HG03103 (cell line): ENCODE data around the gene GK.
"Not testable (repeated sequence)": the region's sequence is repeated elsewhere in the genome, so short reads cannot be mapped to it uniquely, and the experiment has no call there.

ENCODE experiments used
- ATAC-seq: cut with Tn5 transposase; IDR thresholded peaks from one replicate; pipeline ENCODE4 v1.9.1; 2021; ENCODE audit warnings: low read depth; ENCODE audit not compliant: unreplicated experiment

Gene GK

DNA sequence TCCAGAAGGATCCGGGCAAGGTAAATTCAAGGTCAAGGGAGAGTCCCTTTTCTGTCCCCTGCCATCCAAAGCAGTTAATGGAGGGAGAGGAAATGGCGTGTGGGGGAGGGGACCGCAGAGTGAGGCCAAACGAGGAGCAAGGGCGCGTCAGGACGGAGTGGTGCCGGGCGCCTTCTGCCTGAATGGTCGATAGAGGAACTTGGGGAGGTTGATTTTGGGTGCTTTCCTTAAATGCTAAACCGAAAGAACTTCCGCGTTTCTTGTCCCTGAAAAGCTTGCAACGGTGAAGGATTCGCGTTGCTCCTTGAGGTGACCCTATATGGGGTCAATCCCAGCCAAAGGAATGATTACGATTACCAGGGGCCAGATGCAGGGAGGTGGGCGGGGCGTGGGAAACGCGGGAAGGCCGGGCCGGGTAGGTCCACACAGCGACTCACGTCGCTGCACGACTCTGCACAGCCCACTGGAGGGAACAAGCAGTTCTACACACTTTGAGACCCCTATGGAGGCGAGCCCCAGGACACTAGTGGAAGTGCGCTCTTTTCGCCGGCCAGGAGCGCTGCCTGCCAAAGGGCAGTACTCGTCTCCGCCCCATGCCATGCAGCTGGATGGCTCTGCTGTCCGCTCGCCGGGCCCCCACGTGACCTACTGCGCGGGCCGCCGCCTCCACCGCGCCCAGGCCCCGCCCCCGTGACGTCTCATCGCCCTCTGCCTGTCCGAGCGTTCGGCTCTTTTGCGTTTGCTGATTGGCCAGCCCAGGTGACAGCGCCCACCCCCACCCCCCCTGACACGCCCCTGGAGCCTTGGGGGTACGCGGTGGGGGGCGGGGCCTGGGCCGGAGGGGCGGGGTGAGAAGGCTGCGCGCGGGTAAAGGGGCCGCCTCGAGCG, 452 bp upstream of the GK start:
- peak; percentile 80 for ATAC-seq

DNA sequence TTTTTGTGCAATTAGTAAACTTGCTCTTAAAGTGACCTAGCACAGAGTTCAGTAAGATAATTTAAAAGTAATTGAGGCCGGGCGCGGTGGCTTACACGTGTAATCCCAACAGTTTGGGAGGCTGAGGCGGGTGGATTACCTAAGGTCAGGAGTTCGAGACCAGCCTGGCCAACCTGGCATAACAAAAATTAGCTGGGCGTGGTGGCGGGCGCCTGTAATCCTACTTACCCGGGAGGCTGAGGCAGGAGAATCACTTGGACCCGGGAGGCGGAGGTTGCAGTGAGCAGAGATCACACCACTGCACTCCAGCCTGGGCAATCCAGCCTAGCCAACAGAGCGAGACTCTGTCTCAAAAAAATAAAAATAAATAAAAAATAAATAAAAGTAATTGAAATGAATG, 1.2 kb downstream of the GK start:
- not testable (repeated sequence) for ATAC-seq

DNA sequence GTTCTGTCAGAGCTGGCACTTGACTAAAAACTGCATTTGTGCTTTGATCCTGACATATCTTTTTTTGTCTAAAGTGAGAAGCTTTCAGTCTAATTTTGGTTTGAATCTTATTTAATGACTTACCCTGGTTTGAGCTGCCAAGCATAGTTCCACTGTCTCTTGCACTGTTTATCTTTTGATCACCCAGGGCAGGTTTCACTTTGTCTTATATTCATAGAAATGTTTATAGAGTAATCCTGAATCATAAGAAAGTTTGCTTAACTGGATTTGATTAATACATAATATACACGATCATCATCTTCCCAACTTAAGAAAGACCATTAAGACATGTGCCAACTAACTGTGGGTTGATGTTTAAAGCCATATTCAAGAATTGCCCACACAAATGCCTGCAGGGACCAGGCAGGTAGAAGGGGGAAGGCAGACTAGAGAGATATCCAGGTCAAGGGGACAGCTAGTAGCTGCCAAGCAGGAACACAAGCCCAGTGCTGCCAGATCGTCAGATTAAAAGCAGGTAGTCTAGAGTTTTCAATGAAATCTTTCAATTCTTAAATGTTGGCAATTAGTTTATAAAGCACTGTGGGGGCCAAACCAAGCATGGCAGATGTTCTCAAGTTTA, 1.9 kb downstream of the GK start:
- ATAC-seq = no peak

DNA sequence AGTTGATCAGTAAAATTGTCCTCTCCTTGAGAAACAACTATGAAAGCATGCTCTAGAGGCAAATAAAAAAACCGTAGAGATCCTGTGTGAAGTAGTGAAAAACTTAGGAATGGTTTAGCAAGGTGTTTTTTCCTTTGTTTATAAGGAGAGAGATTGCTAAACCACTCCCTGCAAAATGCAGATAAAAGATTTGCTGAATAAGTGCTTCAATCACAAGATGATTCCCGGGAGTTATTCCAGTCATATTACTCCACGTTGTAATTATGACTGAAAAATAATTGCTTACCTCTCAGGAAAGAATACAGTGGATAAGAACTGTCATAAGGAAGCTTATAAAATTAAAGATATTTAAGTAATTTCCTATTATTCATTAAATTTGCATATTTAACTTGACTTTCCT, 2.8 kb downstream of the GK start:
- ATAC-seq = no peak

DNA sequence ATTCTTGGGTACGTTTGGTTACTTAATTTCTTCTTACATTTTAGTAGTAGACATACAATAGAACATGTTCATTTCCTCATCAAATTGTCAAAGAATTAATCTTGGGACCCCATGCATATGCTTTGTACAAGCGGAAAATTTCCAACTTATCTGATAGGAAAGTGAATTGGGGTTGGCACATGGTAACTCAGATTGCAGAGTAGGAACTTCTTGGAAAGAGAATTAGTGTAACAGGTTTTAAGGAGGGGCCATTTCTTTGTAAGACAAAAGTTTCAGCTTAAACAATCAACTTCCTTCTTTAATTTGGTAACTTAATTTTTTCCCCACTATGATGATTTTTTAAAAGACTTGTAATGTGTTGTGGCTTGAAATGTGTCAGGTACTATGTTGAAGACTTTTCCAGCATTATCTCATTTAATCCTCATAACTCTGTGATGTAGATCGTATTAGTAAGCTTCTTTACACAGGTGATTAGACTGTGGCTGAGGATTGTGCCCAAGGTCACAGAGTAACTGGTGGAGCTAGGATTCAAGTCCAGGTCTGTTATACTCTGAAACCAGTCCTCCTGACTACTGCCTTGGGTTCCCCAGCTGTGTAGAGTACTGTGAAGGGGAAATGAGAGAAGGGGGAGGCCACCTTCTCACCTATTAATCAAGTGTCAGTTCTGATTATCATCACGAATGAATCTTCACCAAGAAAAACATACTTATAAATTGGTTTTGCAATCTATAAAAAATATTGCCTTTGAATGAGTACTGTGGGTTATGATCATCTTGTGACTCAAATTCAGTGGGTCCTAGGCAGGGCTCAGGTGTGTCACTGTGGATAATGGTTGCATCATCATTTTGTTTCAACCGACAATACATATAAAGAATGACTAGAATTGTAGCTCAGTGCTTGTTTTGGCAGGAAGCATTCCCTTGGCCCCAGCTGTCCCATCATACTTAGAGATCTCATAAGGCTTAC, 4.3 kb downstream of the GK start:
- ATAC-seq = no peak

DNA sequence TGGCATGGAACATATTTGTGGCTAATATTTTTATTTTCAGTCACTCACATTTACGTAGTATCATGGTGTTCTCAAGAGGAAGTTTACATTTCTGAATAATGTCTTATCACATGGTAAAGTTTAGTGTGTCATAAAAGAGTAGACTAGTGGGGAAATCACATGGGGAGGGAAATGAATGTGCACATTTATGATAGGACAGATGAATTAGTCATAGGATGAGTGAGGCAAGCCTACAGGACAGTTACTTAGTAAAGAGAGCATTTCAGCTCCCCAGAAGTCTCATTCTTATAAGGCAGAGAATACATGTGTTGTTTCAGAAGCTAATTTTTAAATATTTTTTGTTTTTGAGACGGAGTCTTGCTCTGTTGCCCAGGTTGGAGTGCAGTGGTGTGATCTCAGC, 6.2 kb downstream of the GK start:
- no peak for ATAC-seq

DNA sequence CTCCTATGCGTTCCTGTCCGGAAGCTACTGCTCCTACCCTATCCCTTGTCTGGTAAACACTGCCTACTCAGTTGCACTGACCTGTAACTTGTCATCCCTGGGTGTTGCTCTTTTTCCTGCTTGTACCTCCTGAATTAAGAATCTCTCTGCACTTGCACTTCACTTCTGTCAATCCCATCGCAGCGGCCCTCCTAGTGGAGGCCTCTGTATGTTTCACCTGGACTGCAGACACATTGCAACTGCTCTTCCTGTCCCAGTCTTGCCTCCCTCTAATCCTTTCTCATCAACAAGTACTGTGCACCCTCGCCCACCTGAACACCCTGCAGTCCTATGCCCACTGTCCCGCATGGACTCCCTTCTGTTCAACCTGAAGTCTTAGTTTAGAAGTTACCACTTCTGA, 8.0 kb downstream of the GK start:
- ATAC-seq = no peak

DNA sequence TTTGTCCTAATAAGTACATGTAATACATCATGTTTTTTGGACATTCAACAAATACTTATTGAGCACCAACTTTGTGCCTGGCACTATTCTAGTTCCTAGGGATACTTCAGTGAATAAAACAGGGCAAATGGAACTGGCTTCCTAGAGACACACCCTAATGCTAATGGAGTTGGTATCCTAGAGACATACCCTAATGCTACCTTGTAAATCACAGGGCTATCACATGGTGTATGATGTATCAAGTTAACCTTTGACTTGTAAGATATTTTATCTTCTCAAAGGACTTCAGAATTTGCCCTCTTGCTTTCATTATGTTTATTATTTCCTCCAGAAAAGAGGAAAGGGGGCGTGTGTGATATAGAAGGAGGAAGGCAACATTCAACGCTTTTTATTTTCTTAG, 10.1 kb downstream of the GK start:
- no peak for ATAC-seq

DNA sequence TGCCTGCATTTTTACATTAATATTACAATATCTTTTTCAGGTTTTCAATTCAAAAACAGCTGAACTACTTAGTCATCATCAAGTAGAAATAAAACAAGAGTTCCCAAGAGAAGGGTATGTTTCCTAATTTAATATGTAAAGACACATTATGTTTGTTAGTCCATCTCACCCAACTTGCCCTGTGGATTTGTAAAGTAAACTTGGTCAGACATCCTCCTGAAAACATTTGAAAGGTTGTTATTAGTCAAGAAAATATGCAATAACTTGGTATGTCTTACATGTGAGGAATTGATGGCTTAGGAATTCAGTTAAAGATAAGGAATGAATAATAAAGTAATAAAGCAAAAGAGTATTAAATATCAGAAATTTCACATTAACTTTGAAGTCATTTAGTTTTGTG, 12.2 kb downstream of the GK start:
- no peak for ATAC-seq

DNA sequence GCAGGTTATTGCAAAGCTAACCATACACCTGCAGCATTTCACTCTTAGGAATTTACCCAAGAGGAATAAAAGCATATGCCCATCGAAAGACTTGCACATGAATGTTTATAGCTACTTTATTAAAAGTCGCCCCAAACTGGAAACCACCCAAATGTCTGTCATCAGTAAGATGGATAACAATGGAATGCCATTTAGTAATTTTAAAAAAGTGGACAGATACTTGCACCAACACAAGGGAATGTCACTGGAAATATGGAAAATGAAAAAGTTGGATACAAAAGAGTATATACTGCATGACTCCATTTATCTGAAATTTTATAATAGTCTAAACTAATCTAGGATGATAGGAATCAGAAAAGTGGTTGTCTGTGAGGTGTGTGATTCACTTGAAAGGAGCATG, 12.9 kb downstream of the GK start:
- ATAC-seq = no peak

DNA sequence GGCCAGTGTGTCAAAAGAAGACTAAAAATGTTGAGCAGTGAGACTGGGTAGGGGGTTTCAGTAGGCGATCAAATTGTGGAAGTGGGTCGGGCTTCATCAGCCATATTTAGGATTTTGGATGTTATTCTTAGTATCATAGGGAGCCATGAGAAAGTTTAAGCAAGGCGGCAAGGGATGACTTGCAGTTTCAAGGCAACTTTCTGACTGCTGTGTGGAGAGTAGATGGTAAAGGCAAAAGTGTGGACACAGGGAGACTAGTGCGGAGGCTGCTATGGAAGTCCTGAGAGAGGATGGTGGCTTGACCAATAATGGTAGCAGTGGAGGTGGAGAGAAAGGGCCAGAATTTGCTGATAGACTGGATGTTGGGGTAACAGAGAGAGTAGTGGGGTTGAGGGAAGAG, 15.4 kb downstream of the GK start:
- no peak for ATAC-seq

DNA sequence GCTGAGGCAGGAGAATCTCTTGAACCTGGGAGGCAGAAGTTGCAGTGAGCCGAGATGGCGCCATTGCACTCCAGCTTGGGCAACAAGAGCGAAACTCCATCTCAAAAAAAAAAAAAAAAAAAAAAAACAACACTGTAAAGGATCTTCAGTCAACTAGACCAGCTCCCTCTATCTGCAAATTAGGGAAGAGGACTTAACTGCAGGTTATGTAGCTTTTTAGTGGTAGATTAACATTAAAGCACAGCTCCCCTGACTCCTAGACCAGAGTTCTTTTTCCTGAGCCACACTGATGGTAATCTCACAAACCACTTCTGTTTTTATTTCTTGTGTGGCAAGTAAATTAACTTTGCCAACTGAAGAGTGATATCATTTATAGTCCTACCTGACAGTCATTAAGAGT, 18.0 kb downstream of the GK start:
- ATAC-seq = not testable (repeated sequence)

DNA sequence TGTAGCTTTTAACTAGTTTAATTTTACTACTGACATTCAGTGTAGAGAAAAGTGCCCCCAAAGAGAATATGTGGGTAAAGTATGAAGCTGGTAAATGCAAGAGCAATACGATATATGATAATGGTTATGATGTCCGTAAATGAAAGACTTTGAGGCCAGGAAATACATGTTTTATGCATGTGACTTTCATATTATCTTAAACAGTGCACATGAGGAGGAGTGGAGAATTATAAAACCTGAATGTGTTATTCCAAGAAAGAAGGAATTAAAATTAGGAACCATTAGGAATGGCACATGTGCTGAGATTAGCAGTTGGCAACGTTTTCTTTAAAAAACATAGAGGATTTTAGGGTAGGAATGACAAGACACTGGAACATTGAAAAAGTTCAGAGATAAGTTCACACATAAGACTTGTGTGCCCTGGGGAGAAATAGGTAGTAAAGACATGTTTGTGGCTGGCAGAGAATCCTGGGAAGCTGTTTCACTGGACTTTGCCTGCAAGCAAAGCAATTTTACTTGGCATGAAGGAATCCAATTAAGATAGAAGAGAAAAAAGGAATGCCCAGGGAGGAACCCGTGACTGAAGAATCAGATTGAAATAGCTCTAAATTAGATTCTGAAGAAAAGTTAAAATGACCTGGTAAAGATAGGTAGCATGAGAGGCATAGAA, 20.0 kb downstream of the GK start:
- no peak for ATAC-seq

DNA sequence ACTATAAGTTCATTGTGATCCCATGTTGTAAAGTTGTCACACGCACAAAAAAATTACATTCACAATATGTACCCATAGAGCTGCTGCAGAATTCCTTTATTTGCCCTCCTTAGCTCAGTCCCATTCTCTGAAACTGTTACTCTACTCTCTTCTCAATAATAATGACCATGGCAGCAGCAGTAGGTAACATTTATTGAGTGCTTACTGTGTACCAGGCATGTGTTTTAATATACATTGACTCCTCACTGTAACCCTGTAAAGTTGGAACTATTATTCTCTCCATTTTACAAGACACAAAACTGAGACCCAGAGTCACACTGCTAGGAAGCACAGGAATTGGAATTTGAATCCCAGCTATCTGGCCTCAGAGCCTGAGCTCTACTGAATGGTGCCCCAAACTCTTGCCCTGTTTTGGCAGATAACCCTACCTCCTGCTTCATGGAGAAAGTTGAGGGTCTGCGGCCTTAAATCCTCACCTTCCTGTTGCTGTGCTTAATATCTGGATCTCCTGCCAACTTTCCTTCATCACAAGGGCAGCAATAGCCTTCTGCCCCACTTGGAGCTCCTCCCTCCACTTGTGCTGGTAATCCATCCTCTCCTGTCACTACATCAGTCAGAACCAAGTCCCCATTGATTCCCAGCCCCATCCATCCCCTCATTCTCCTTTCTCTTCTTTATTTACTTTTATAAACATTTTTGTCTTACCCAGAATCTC, 20.8 kb downstream of the GK start:
- no peak for ATAC-seq

DNA sequence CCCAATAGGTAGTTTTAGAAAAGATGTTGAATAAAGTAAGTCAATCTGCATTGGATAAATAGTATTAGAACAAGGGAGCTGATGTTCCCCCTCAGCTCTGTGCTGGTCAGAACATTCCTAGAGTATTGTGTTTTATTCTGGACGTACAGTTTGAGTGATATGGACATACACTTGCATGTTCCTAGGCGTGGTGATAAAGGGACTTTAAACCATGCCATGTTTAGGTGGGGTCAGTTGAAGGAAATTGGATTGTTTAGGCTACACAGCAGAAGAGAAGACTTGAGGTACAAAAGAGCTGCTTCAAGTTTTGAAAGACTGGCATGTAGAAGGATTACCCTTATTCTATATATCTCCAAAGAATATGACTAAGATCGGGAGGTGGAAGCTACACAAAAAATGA, 21.6 kb downstream of the GK start:
- no peak for ATAC-seq

DNA sequence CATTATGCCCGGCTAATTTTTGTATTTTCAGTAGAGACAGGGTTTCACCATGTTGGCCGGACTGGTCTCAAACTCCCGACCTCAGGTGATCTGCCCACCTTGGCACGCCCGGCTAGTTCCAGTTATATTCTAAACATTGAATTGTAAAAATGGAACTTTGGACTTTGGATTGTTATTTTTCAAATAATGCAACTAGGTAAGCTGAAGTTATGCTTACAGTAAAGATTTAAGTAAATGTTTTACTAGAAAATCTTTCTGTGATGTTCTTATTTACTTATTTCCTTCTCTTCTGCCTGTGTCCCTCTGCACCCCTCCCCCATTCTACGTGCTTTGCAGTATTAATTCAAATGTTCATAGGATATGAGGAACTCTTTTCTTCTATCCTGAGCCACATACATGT, 26.1 kb downstream of the GK start:
- no peak for ATAC-seq

DNA sequence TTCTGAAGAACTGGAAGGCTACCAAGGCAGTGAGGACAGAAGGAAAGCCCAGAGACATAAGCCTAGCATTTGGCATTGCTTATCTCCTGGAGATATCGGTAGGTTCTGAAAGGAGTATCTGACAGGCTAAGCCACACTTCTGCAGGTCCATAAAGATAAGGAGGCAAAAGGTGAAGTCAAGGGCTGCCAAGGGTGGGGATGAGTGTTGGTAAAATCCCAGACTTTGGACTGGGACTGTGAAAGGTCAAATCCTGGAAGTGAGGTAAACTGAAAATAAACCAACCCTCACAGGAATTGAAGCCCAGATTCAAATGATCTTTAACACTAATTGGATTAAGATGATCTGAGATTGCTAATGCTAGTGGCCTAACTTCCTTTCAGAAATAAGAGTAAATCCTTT, 27.4 kb downstream of the GK start:
- ATAC-seq = no peak

DNA sequence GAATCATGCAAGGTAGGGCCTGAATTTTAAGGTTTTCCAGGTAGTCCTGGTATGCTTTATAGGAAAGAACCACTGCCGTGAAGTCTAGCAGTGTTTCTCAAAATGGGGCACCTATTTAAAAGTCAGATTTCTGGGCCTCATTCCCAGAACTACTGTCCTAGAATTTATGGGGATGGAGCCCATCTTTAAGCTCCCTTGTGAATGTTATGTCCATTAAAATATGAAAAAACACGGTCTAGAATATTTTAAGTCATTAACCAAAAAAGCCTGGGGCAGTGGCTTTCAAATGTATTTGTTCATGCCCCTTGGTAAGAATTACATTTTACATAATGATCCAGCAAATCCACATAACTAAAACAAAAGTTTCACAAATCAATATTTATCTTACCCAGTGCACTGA, 35.4 kb downstream of the GK start:
- ATAC-seq = no peak

DNA sequence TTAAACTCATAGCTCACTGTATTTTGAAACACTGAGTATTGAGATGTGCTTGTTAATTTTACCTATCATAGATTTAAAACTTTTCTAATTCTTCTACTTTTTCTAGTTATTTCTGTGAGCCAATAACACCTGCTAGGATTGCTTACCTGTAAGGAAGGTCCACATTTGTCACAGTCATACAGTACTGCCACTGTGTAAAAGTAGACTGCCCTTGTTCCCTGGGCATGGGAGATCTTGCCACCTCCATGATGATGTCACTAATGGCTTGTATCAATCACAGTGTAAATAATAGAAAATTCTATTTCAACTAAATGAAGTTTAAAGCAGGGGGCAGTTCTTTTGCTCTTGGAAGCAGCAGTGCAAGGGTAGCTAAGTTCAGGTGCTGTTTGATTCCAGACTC, 35.9 kb downstream of the GK start:
- no peak for ATAC-seq

DNA sequence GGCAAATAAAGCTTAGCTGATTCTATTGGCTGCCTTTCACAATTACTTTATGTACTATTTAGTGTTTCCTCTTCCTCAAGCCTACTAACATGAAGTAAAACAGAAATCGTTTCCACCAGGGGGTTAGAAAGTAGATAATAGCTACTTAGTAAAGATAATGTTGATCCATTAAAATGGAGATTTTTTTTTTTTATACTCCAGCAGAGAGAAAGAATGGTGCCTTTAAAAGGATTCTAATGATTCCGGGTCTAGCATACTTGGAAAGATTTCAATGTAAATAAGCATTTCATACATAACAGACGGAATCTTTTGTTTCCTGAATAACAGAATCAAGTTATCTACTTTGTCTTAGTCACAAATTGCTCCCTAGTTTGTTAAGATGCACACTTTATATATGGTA, 37.1 kb downstream of the GK start:
- no peak for ATAC-seq
